ENCODE results near the gene CNGB1.
"Not testable (repeated sequence)": the region's sequence is repeated elsewhere in the genome, so short reads cannot be mapped to it uniquely, and the experiment has no call there.

CNGB1 gene

DNA sequence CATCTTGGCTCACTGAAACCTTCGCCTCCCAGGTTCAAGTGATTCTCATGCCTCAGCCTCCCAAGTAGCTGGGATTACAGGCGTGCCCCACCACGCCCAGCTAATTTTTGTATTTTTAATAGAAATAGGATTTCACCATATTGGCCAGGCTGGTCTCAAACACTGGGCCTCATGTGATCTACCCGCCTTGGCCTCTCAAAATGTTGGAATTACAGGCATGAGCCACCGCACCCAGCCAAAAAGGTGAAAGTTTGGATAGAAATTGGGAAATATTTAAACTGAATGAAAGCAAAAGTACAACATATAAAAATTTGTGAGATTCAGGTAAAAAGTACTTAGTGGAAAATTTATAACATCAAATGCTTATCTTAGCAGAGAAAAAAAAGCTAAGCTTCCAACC lies 115.7 kb downstream of the CNGB1 start:
- DNase-seq (ENCODE audit: low read depth) = no peak

DNA sequence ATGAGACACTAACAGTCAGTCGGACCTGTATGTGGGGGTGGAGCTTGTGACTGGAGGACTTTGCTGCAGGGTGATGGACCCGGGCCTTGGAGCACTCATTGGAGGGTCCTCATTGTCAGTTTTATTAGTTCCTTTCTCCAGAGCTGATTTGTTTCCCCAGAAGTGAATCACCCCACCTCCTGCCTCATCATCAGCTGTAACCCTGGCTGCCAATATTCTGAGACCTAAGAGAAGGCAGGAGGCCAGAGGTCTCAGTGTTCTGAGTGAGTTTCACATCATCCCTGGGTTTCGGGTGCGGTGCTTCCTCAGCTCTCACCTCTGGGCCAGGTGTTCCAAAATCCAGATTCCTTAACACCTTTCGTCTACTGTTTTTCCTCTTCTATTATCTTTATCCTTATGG lies 118.7 kb downstream of the CNGB1 start:
- DNase-seq (ENCODE audit: low read depth) = no peak

DNA sequence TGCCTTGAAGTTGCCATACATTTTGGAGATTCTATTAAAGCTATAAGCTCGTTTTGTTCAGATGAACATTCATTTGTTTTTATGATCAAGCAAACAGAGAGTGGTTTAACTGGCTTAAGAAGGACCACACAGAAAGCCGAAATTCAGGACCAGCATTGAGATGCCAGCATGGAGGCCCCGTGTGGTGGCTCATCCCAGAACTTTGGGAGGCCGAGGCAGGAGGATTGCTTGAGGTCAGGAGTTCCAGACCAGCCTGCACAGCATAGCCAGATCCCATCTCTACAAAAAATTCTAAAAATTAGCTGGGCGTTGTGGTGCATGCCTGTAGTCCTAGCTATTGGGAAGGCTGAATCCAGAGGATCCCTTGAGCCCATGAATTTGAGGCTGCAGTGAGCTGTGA lies 122.7 kb downstream of the CNGB1 start:
- no peak for DNase-seq (ENCODE audit: low read depth)

DNA sequence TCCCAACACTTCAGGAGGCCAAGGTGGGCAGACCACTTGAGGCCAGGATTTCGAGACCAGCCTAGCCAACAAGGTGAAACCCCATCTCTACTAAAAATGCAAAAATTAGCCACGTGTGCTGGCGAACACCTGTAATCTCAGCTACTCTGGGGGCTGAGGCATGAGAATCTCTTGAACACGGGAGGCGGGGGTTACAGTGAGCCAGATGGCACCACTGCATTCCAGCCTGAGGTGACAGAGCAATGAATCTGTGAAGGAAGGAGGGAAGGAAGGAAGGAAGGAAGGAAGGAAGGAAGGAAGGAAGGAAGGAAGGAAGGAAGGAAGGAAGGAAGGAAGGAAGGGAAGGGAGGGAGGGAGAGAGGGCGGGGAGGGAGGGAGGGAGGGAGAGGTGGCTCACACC lies 124.0 kb downstream of the CNGB1 start:
- not testable (repeated sequence) for DNase-seq (ENCODE audit: low read depth)

DNA sequence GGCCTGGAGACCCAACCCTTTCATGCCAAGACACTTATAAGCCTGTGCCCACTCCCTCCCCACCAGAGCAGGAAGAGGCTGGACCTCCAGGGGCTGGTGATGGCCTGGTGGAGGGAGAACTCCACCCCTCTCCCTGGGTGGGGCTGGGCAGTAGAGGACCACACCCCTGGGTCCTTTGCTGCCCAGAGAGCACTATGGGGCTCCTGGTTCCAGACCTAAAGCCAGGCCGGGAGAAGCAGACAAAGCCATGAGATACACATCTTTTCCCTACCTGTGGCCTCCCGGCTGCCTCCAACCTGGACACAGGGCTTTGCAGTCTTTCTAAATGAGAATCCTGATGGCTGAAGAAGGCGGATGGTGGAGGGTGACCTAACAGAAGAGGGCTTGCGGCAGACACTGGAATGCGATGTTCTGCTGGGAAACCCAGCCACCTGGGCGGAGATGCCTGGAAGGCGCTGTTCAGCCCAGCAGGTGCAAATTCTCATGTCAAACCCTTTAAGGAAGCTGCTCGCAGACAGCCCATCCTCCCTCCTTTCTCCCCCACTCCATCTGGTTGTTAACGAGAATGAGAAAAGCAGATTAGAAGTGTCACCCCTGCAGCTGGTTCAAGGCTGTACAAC lies 124.7 kb downstream of the CNGB1 start:
- DNase-seq (ENCODE audit: low read depth) = no peak

DNA sequence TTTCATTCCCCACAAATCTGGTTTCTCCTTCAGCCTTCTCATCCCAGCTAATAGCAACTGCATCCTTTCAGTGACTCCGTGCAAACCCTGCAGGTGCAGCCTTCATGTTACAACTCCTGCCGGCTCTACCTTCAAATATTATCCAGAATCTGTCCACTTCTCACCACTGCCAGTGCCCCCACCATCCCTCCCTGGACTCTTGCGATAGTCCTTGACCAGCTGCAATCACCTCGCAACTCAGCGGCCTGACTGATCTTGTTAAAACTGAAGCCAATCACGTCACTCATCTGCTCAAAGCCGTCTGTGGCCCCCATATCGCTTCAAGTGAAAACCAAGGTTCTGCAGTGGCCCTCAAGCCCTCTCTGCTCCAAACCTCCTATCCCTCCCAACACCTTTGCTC lies 125.8 kb downstream of the CNGB1 start:
- no peak for DNase-seq (ENCODE audit: low read depth)

DNA sequence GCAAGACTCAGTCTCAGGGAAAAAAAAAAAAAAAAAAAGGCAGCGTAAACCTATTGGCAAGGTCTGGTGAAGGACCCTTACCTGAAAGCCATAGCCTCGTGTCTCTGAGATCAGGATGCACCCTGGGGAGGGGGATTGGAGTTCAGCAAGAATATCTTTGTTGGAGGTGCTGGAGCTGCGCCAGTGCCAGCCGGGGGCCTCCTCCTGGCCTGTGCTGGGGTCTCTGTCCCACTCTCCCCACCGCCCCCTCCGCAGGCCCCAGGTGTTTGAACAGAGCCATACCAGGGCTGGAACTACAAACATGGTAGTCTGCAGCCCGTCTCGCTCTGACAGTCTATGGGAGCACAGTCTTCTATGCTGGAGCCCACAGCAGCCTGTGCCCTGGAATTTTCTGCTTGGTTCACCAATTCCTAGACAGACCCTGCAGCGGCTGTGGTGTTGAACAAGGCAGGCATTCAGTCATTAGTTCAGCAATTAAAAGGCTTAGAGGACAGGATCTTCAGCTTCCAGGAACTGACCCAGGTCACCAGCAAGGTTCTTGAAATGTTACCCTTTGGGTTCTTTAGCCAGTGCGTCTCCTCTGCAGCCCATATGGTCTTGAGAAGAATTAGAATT lies 126.4 kb downstream of the CNGB1 start:
- no peak for DNase-seq (ENCODE audit: low read depth)

DNA sequence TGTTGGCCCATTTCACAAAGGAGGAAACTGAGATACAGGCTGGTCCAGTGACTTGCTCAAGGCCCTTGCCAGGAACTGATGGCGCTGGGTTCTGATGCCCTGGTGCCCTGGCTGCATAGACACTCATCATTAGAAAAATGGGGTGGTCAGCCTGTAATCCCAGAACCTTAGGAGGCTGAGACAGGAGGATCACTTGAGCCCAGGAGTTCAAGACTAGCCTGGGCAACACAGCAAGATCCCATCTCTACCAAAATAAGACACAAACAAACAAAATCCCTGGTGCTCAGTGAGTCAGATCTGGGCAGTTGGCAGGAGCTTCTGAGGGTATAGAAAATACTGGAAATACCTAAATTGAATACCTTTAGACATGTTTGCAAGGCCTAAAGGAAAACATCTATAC lies 127.5 kb downstream of the CNGB1 start:
- DNase-seq (ENCODE audit: low read depth) = no peak

DNA sequence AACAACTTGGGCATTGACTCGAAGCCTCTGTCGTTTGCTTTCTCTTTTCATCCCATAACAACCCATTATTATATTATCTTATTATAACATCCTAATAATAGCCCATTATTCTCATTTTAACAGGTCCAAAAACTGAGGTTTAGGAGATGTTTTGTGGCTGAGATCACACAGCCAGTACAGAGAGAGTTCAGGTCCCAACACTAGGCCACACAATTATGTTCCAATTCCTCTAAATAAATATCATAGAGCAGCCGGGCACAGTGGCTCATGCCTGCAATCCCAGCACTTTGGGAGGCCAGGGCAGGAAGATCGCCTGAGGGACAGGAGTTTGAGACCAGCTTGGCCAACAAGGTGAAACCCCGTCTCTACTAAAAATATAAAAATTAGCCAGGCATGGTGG lies 128.3 kb downstream of the CNGB1 start:
- DNase-seq (ENCODE audit: low read depth) = no peak

DNA sequence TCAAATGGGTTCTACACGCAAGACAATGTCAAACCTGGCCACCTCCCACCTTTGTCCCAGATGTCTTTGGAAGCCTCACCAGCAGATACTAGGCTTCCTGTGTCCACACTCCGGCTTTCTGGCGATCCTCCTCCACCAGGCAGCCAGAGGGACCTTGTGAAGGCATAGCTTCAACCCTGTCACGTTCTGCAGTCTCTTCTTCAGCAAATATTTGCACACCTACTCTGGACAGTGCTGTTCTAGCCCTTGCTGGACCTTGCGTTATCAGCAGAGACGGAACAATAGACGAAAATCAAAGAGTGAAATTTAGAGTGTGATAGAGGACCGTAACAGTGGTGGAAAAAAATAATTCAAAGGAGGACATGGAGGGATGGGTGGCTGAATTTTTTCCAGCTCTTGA lies 130.1 kb downstream of the CNGB1 start:
- no peak for DNase-seq (ENCODE audit: low read depth)

DNA sequence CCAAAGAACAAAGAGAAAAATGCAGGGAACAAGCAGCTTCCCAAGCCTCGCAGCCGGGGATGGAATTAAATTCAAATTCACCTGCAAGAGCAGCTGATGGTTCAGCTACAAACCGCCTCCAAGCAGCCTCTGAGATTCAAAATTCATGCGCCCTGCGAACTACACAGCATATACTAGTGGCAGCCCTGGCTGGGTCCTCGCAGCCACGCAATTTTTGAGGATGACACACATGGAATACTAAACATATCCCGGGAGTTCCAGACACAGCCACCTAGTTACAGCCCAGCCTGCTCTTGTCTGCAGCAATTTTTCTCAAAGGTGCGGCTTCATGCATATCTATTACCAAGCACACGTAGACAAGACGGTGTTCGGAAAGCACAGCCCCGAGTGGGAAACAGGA lies 132.8 kb downstream of the CNGB1 start:
- no peak for DNase-seq (ENCODE audit: low read depth)

DNA sequence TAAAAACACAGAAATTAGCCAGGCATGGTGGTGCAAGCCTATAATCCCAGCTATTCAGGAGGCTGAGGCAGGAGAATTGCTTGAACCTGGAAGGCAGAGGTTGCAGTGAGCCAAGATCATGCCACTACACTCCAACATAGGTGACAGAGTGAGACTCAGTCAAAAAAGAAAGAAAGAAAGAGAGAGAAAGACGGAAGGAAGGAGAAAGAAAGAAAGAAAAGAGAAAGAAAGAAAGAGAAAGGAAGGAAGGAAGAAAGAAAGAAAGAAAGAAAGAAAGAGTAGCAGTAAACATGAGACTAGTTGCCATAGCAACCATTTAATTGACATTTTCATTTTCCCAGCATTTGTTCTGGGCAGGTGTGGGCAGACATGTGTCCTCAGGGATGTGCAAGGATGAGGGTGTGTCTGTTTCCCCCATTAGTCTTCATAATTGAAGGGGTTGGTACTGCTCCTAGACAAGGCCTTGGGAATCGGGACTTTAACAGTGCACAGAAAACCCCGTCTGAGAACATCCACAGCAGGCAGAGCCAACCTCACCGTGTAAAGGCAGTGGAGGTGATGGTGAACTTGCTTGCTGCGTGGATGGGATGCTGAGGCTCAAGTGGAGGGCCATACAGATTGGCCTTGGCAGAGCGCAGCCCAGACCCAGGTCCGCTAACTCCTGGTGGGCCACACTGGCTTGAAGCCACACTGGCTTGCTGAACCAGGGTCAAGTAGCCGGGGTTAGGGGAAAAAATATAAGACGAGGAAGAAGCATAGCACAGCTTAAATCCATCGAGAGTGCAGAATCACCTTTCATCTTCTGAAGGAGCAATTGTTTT lies 133.4 kb downstream of the CNGB1 start:
- DNase-seq (ENCODE audit: low read depth) = no peak

DNA sequence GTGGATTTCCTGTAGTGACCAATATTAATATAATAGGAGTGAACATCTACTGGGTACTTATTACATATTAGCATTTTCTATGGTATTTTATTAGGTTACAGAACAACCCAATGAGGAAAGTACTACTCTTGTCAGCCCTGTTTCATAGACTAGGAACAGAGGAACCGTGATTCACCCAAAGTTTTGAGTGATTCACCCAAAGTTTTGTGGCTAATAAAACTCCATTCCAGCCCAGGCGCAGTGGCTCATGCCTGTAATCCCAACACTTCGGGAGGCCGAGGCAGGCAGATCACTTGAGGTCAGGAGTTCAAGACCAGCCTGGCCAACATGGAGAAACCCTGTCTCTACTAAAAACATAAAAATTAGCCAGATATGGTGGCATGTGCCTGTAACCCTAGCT lies 135.5 kb downstream of the CNGB1 start:
- not testable (repeated sequence) for DNase-seq (ENCODE audit: low read depth)

DNA sequence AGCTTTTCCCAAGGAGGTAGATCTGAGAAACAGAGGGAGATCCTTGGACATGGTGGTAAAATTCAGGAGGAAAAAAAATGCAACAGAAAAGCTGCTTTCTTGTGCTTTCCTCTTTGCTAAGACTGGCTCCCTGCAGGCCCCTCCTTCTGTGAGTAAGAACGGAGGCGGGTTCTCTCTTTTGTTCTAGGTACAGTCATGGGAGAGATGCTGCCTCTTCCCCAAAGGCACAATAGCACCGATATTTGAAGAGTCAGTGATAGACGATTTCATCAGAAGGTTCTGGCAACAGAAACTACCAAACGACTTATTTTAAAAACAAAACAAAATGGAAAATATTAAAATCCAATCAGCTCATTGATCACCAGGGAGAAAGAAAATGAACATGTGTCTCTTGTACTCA lies 136.0 kb downstream of the CNGB1 start:
- DNase-seq (ENCODE audit: low read depth) = no peak

All from activated T-cell treated with anti-CD3 and anti-CD28 coated beads for 24 hours (primary cell).